HEK293 (cell line): ENCODE results near the gene APOB.

Experiments used
- CTCF ChIA-PET: fragments of 350-600 bp; formaldehyde crosslinking; extraction: SDS; loops from one replicate; lab custom pipeline; 2021; ENCODE audit warnings: antibody characterized with exemption; lab: Yijun Ruan, JAX
- POLR2A ChIA-PET: fragments of 300-600 bp; formaldehyde crosslinking; extraction: SDS; loops from one replicate; lab custom pipeline; 2020; ENCODE audit warnings: antibody characterized with exemption, inconsistent platforms; lab: Yijun Ruan, JAX
- H3K27ac ChIP-seq: fragments of 200-500 bp; sonication (Bioruptor generic); 2 replicates; pipeline ENCODE4 v1.5.1; 2014; ENCODE audit warnings: low read depth, low read length, control low read depth, inconsistent platforms; ENCODE audit errors: extremely low read depth
- H3K36me3 ChIP-seq, 2 experiments: fragments of 200-500 bp in 1 of 2; sonication (Bioruptor generic) in 1 of 2; 1 replicate in 1 of 2; 2 replicates in 1 of 2; pipeline ENCODE4 v1.5.1; 2014 to 2017; ENCODE audit warnings: inconsistent platforms in 2 of 2, low read length in 2 of 2; ENCODE audit not compliant: control insufficient read depth in 2 of 2, insufficient read depth in 1 of 2
- H3K4me1 ChIP-seq: fragments of 200-500 bp; sonication (Bioruptor generic); 2 replicates; pipeline ENCODE4 v1.5.1; 2014; ENCODE audit warnings: mild to moderate bottlenecking, low read length, inconsistent platforms; ENCODE audit not compliant: control insufficient read depth, insufficient read depth
- H3K4me3 ChIP-seq: 2 replicates; pipeline ENCODE4 v1.5.1; 2011; ENCODE audit warnings: low read depth, mild to moderate bottlenecking, control low read depth, low read length, moderate library complexity
- H3K9me3 ChIP-seq: fragments of 200-500 bp; sonication (Bioruptor generic); 2 replicates; pipeline ENCODE4 v1.5.1; 2014; ENCODE audit warnings: low read depth, low read length, inconsistent platforms; ENCODE audit not compliant: control insufficient read depth, insufficient read depth
- HOXA7 ChIP-seq: sonication (generic); formaldehyde crosslinking; IDR thresholded peaks from 2 replicates; pipeline ENCODE4 v1.8.1; 2022; ENCODE audit warnings: missing genetic modification reagents, borderline replicate concordance
- HOXD13 ChIP-seq: sonication (generic); formaldehyde crosslinking; IDR thresholded peaks from 2 replicates; pipeline ENCODE4 v1.8.0; 2022; ENCODE audit warnings: missing genetic modification reagents, borderline replicate concordance
- OVOL3 ChIP-seq: fragments of 450-650 bp; formaldehyde crosslinking; IDR thresholded peaks from 2 replicates; pipeline ENCODE4 v1.5.1; 2016; ENCODE audit warnings: missing biosample characterization, missing genetic modification characterization
- ZIC2 ChIP-seq: fragments of 450-650 bp; formaldehyde crosslinking; IDR thresholded peaks from 2 replicates; pipeline ENCODE4 v1.5.1; 2016; ENCODE audit warnings: missing biosample characterization, missing genetic modification characterization
- ZNF184 ChIP-seq: fragments of 450-650 bp; IDR thresholded peaks from 2 replicates; pipeline ENCODE4 v1.5.1; 2018; ENCODE audit warnings: missing biosample characterization, mild to moderate bottlenecking, missing genetic modification characterization
- ZNF391 ChIP-seq: fragments of 450-650 bp; formaldehyde crosslinking; IDR thresholded peaks from 2 replicates; pipeline ENCODE4 v1.5.1; 2016; ENCODE audit warnings: low read depth, missing biosample characterization, missing genetic modification characterization, borderline replicate concordance
- ZNF558 ChIP-seq: fragments of 450-650 bp; formaldehyde crosslinking; IDR thresholded peaks from 2 replicates; pipeline ENCODE4 v1.5.1; 2016; ENCODE audit warnings: missing biosample characterization, missing genetic modification characterization
- ZNF777 ChIP-seq: fragments of 450-650 bp; formaldehyde crosslinking; IDR thresholded peaks from 2 replicates; pipeline ENCODE4 v1.5.1; 2017; ENCODE audit warnings: missing biosample characterization, missing genetic modification characterization, borderline replicate concordance
- TF ChIP-seq, protein P1 (sequence below): fragments of 450-650 bp; formaldehyde crosslinking; IDR thresholded peaks from 2 replicates; pipeline ENCODE4 v1.5.1; 2016; ENCODE audit warnings: missing biosample characterization, missing genetic modification characterization
- TF ChIP-seq, protein P2 (sequence below): fragments of 450-650 bp; formaldehyde crosslinking; IDR thresholded peaks from 2 replicates; pipeline ENCODE4 v1.5.1; 2016; ENCODE audit warnings: missing biosample characterization, missing genetic modification characterization
- TF ChIP-seq, protein P3 (sequence below): fragments of 450-650 bp; formaldehyde crosslinking; IDR thresholded peaks from 2 replicates; pipeline ENCODE4 v1.5.1; 2016; ENCODE audit warnings: missing biosample characterization, missing genetic modification characterization, borderline replicate concordance
- TF ChIP-seq, protein P4 (sequence below): fragments of 450-650 bp; formaldehyde crosslinking; IDR thresholded peaks from 2 replicates; pipeline ENCODE4 v1.5.1; 2016; ENCODE audit warnings: missing biosample characterization, missing genetic modification characterization
- TF ChIP-seq, protein P5 (sequence below): fragments of 450-650 bp; formaldehyde crosslinking; optimal IDR thresholded peaks from 2 replicates; pipeline ENCODE3; 2016; ENCODE audit warnings: missing biosample characterization, mild to moderate bottlenecking, missing genetic modification characterization
- TF ChIP-seq, protein P6 (sequence below): fragments of 450-650 bp; IDR thresholded peaks from 2 replicates; pipeline ENCODE4 v1.5.1; 2018; ENCODE audit warnings: missing biosample characterization, mild to moderate bottlenecking, missing genetic modification characterization

The APOB gene

DNA sequence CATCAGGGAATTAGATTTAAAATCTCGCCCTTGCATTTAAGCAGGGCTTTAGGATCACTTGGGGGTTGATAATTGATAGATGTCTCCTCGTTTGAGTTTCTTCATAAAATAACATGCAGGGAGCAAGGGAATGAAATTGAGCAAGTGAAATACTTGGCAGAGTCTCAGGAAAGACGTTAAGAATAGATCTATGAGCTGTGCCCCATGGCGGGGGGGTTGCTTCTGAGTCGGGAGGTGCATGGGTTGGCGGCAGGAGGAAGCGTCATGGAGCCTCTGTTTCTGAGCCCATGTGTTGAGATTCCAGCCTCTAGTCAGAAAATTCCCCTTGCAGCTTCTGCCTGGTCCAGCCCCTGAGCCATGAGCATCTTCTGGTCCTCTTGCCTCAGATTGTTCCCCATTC, 82.0 kb downstream of the APOB start:
- H3K9me3 ChIP-seq, result no peaks in the 10 kb centered on the region
- TF ChIP-seq, protein P1, sequence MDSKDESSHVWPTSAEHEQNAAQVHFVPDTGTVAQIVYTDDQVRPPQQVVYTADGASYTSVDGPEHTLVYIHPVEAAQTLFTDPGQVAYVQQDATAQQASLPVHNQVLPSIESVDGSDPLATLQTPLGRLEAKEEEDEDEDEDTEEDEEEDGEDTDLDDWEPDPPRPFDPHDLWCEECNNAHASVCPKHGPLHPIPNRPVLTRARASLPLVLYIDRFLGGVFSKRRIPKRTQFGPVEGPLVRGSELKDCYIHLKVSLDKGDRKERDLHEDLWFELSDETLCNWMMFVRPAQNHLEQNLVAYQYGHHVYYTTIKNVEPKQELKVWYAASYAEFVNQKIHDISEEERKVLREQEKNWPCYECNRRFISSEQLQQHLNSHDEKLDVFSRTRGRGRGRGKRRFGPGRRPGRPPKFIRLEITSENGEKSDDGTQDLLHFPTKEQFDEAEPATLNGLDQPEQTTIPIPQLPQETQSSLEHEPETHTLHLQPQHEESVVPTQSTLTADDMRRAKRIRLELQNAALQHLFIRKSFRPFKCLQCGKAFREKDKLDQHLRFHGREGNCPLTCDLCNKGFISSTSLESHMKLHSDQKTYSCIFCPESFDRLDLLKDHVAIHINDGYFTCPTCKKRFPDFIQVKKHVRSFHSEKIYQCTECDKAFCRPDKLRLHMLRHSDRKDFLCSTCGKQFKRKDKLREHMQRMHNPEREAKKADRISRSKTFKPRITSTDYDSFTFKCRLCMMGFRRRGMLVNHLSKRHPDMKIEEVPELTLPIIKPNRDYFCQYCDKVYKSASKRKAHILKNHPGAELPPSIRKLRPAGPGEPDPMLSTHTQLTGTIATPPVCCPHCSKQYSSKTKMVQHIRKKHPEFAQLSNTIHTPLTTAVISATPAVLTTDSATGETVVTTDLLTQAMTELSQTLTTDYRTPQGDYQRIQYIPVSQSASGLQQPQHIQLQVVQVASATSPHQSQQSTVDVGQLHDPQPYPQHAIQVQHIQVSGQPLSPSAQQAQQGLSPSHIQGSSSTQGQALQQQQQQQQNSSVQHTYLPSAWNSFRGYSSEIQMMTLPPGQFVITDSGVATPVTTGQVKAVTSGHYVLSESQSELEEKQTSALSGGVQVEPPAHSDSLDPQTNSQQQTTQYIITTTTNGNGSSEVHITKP, result no peak
- TF ChIP-seq, protein P2, sequence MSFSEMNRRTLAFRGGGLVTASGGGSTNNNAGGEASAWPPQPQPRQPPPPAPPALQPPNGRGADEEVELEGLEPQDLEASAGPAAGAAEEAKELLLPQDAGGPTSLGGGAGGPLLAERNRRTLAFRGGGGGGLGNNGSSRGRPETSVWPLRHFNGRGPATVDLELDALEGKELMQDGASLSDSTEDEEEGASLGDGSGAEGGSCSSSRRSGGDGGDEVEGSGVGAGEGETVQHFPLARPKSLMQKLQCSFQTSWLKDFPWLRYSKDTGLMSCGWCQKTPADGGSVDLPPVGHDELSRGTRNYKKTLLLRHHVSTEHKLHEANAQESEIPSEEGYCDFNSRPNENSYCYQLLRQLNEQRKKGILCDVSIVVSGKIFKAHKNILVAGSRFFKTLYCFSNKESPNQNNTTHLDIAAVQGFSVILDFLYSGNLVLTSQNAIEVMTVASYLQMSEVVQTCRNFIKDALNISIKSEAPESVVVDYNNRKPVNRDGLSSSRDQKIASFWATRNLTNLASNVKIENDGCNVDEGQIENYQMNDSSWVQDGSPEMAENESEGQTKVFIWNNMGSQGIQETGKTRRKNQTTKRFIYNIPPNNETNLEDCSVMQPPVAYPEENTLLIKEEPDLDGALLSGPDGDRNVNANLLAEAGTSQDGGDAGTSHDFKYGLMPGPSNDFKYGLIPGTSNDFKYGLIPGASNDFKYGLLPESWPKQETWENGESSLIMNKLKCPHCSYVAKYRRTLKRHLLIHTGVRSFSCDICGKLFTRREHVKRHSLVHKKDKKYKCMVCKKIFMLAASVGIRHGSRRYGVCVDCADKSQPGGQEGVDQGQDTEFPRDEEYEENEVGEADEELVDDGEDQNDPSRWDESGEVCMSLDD, result no peak
- TF ChIP-seq ZNF184 (tag by site-specific recombination) (no peak), ZNF391 (tag by site-specific recombination) (no peak), HOXD13 (CRISPR knock-in tag) (no peak), ZNF777 (no peak), ZNF558 (tag by site-specific recombination) (no peak), OVOL3 (tag by site-specific recombination) (no peak), HOXA7 (CRISPR knock-in tag) (no peak), ZIC2 (tag by site-specific recombination) (no peak)
- TF ChIP-seq, protein P3, sequence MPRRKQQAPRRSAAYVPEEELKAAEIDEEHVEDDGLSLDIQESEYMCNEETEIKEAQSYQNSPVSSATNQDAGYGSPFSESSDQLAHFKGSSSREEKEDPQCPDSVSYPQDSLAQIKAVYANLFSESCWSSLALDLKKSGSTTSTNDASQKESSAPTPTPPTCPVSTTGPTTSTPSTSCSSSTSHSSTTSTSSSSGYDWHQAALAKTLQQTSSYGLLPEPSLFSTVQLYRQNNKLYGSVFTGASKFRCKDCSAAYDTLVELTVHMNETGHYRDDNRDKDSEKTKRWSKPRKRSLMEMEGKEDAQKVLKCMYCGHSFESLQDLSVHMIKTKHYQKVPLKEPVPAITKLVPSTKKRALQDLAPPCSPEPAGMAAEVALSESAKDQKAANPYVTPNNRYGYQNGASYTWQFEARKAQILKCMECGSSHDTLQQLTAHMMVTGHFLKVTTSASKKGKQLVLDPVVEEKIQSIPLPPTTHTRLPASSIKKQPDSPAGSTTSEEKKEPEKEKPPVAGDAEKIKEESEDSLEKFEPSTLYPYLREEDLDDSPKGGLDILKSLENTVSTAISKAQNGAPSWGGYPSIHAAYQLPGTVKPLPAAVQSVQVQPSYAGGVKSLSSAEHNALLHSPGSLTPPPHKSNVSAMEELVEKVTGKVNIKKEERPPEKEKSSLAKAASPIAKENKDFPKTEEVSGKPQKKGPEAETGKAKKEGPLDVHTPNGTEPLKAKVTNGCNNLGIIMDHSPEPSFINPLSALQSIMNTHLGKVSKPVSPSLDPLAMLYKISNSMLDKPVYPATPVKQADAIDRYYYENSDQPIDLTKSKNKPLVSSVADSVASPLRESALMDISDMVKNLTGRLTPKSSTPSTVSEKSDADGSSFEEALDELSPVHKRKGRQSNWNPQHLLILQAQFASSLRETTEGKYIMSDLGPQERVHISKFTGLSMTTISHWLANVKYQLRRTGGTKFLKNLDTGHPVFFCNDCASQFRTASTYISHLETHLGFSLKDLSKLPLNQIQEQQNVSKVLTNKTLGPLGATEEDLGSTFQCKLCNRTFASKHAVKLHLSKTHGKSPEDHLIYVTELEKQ (tag by site-specific recombination), result no peak
- TF ChIP-seq, protein P4, sequence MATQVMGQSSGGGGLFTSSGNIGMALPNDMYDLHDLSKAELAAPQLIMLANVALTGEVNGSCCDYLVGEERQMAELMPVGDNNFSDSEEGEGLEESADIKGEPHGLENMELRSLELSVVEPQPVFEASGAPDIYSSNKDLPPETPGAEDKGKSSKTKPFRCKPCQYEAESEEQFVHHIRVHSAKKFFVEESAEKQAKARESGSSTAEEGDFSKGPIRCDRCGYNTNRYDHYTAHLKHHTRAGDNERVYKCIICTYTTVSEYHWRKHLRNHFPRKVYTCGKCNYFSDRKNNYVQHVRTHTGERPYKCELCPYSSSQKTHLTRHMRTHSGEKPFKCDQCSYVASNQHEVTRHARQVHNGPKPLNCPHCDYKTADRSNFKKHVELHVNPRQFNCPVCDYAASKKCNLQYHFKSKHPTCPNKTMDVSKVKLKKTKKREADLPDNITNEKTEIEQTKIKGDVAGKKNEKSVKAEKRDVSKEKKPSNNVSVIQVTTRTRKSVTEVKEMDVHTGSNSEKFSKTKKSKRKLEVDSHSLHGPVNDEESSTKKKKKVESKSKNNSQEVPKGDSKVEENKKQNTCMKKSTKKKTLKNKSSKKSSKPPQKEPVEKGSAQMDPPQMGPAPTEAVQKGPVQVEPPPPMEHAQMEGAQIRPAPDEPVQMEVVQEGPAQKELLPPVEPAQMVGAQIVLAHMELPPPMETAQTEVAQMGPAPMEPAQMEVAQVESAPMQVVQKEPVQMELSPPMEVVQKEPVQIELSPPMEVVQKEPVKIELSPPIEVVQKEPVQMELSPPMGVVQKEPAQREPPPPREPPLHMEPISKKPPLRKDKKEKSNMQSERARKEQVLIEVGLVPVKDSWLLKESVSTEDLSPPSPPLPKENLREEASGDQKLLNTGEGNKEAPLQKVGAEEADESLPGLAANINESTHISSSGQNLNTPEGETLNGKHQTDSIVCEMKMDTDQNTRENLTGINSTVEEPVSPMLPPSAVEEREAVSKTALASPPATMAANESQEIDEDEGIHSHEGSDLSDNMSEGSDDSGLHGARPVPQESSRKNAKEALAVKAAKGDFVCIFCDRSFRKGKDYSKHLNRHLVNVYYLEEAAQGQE, result no peak
- TF ChIP-seq, protein P5, sequence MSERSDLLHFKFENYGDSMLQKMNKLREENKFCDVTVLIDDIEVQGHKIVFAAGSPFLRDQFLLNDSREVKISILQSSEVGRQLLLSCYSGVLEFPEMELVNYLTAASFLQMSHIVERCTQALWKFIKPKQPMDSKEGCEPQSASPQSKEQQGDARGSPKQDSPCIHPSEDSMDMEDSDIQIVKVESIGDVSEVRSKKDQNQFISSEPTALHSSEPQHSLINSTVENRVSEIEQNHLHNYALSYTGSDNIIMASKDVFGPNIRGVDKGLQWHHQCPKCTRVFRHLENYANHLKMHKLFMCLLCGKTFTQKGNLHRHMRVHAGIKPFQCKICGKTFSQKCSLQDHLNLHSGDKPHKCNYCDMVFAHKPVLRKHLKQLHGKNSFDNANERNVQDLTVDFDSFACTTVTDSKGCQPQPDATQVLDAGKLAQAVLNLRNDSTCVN (tag by site-specific recombination), result no peak
- TF ChIP-seq, protein P6, sequence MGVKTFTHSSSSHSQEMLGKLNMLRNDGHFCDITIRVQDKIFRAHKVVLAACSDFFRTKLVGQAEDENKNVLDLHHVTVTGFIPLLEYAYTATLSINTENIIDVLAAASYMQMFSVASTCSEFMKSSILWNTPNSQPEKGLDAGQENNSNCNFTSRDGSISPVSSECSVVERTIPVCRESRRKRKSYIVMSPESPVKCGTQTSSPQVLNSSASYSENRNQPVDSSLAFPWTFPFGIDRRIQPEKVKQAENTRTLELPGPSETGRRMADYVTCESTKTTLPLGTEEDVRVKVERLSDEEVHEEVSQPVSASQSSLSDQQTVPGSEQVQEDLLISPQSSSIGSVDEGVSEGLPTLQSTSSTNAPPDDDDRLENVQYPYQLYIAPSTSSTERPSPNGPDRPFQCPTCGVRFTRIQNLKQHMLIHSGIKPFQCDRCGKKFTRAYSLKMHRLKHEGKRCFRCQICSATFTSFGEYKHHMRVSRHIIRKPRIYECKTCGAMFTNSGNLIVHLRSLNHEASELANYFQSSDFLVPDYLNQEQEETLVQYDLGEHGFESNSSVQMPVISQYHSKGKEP, result no peak
- CTCF ChIA-PET, result interaction anchor here (0.6 to 9.0 kb wide), 16 partner anchors 11 to 899 kb away, joined by 3 to 147 read pairs (median 4); partner anchors contain the start of gene GDF7
- no peak overlapping the region for H3K4me3 ChIP-seq
- H3K4me1 ChIP-seq, result no peaks in the 10 kb centered on the region
- POLR2A ChIA-PET, result no interaction called here
- H3K27ac ChIP-seq, result no peak overlapping the region
- no peaks in the 10 kb centered on the region for H3K36me3 ChIP-seq
